Common myeloid progenitor, CD34-positive (primary cell): Measurements from ENCODE around the gene CDHR3.

Source experiments
- CTCF ChIA-PET: fragments of 350-600 bp; sonication (Branson Sonifier 250); formaldehyde crosslinking; loops from one replicate; lab custom pipeline; 2021; ENCODE audit warnings: antibody characterized with exemption; lab: Charles Lee
- POLR2A ChIA-PET: fragments of 350-600 bp; sonication (Branson Sonifier 250); formaldehyde crosslinking; loops from one replicate; lab custom pipeline; 2021; ENCODE audit warnings: antibody characterized with exemption; lab: Charles Lee
- DNase-seq, 3 donors: peaks; one replicate each; pipeline versions ENCODE4 v3.0.0 to v3.0.0-alpha.2; 2013
- H3K27ac ChIP-seq, 2 experiments: 1 replicate in 1 of 2; 2 replicates in 1 of 2; pipeline ENCODE4 v1.7.0; 2013; ENCODE audit warnings: inconsistent platforms in 2 of 2, low read length in 2 of 2, mild to moderate bottlenecking in 2 of 2, low read depth in 1 of 2, moderate library complexity in 1 of 2; ENCODE audit not compliant: severe bottlenecking in 2 of 2, insufficient read depth in 1 of 2, poor library complexity in 1 of 2
- H3K27me3 ChIP-seq, 5 experiments: replicated peaks in 2 of 5; 1 replicate in 3 of 5; 2 replicates in 2 of 5; pipeline versions ENCODE4 v1.6.1 to v1.7.0; 2013; ENCODE audit warnings: low read length in 4 of 5, mild to moderate bottlenecking in 2 of 5, moderate library complexity in 2 of 5, inconsistent platforms in 1 of 5; ENCODE audit not compliant: insufficient read depth in 5 of 5, control insufficient read depth in 4 of 5
- H3K36me3 ChIP-seq, 4 experiments: 1 replicate in 2 of 4; 2 replicates in 2 of 4; pipeline versions ENCODE4 v1.6.1 to v1.7.0; 2013; ENCODE audit warnings: low read length in 3 of 4, control low read depth in 1 of 4, mild to moderate bottlenecking in 1 of 4; ENCODE audit not compliant: control insufficient read depth in 4 of 4, insufficient read depth in 4 of 4
- H3K4me1 ChIP-seq, 4 experiments: 1 replicate in 3 of 4; 2 replicates in 1 of 4; pipeline versions ENCODE4 v1.6.1 to v1.7.1; 2013; ENCODE audit warnings: low read length in 3 of 4, mild to moderate bottlenecking in 3 of 4, control low read depth in 1 of 4, inconsistent platforms in 1 of 4, moderate library complexity in 1 of 4; ENCODE audit not compliant: control insufficient read depth in 4 of 4, insufficient read depth in 4 of 4; ENCODE audit errors: control extremely low read depth in 1 of 4
- H3K4me3 ChIP-seq, 7 experiments: 1 replicate in 4 of 7; 2 replicates in 3 of 7; pipeline versions ENCODE4 v1.5.1 to v1.7.0; 2013; ENCODE audit warnings: mild to moderate bottlenecking in 7 of 7, low read length in 6 of 7, moderate library complexity in 6 of 7, inconsistent platforms in 2 of 7, low read depth in 2 of 7, control low read depth in 1 of 7; ENCODE audit not compliant: insufficient read depth in 4 of 7, control insufficient read depth in 1 of 7; ENCODE audit errors: extremely low read depth in 1 of 7
- H3K9me3 ChIP-seq, 5 experiments: 1 replicate in 4 of 5; 2 replicates in 1 of 5; pipeline versions ENCODE4 v1.6.1 to v1.7.1; 2013; ENCODE audit warnings: low read length in 4 of 5, mild to moderate bottlenecking in 2 of 5, inconsistent platforms in 1 of 5, low read depth in 1 of 5, moderate library complexity in 1 of 5; ENCODE audit not compliant: control insufficient read depth in 4 of 5, insufficient read depth in 2 of 5; ENCODE audit errors: control extremely low read depth in 1 of 5
- WGBS: methylation state at CpG from one replicate; pipeline ENCODE4 v1.1.5; 2013; ENCODE audit not compliant: insufficient coverage; 5-methylcytosine and 5-hydroxymethylcytosine counted together

Gene CDHR3

GRCh38 chr7:106054971-106055532, 92.0 kb downstream of the CDHR3 start:
- H3K27ac ChIP-seq: no peak overlapping the region
- H3K36me3 ChIP-seq: no peaks in the 10 kb centered on the region
- WGBS: 82% methylated on average over 4 of the region's 7 CpGs
- no peak for DNase-seq
- H3K4me3 ChIP-seq: no peak overlapping the region
- ChIA-PET CTCF (interaction anchor here (1.6 to 8.7 kb wide), 6 partner anchors 12 to 113 kb away, joined by 5 to 176 read pairs (median 16); no protein-coding TSS in a partner anchor), POLR2A (no interaction called here)
- H3K27me3 ChIP-seq: peaks cover 0 to 5% (median 0%) of the 10 kb centered on the region in 5 experiments
- H3K4me1 ChIP-seq: peaks cover 7 to 35% (median 27%) of the 10 kb centered on the region in 4 experiments
- peaks cover 0 to 2% (median 0%) of the 10 kb centered on the region in 5 experiments for H3K9me3 ChIP-seq

GRCh38 chr7:106056513-106057203, 93.6 kb downstream of the CDHR3 start:
- WGBS: 41% methylated on average over 8 of the region's 9 CpGs
- no peak overlapping the region for H3K4me3 ChIP-seq
- H3K27me3 ChIP-seq: no peaks in the 10 kb centered on the region
- ChIA-PET CTCF (interaction anchor here (0.9 to 8.7 kb wide), 22 partner anchors 9 to 404 kb away, joined by 3 to 176 read pairs (median 5); partner anchors contain the start of gene SYPL1), POLR2A (interaction anchor here (0.7 kb wide), 1 partner anchor 98 kb away, joined by 3 read pairs; no protein-coding TSS in a partner anchor)
- H3K27ac ChIP-seq: no peak overlapping the region
- peak; percentile 72 to 85 (median 83) for DNase-seq
- peaks cover 7 to 42% (median 27%) of the 10 kb centered on the region in 4 experiments for H3K4me1 ChIP-seq
- no peaks in the 10 kb centered on the region for H3K36me3 ChIP-seq
- peaks cover 0 to 3% (median 0%) of the 10 kb centered on the region in 5 experiments for H3K9me3 ChIP-seq

- POLR2A ChIA-PET: interaction anchor here (0.7 to 1.1 kb wide), 2 partner anchors 54 to 97 kb away, joined by 3 read pairs; partner anchors contain the start of gene SYPL1
- DNase-seq: no peak
- H3K36me3 ChIP-seq: no peaks in the 10 kb centered on the region
- H3K4me3 ChIP-seq: no peak overlapping the region
- CTCF ChIA-PET: interaction anchor here (0.8 to 8.7 kb wide), 22 partner anchors 10 to 123 kb away, joined by 3 to 176 read pairs (median 5); partner anchors contain the start of gene SYPL1
- H3K4me1 ChIP-seq: peaks cover 7 to 49% (median 31%) of the 10 kb centered on the region in 4 experiments
- H3K9me3 ChIP-seq: peaks cover 0 to 3% (median 0%) of the 10 kb centered on the region in 5 experiments
- no peak overlapping the region for H3K27ac ChIP-seq
- WGBS: 52% methylated on average over 4 of the region's 10 CpGs
- H3K27me3 ChIP-seq: no peaks in the 10 kb centered on the region
These were observed 94.3 kb downstream of the CDHR3 start for GRCh38 chr7:106057204-106057961.

DNA sequence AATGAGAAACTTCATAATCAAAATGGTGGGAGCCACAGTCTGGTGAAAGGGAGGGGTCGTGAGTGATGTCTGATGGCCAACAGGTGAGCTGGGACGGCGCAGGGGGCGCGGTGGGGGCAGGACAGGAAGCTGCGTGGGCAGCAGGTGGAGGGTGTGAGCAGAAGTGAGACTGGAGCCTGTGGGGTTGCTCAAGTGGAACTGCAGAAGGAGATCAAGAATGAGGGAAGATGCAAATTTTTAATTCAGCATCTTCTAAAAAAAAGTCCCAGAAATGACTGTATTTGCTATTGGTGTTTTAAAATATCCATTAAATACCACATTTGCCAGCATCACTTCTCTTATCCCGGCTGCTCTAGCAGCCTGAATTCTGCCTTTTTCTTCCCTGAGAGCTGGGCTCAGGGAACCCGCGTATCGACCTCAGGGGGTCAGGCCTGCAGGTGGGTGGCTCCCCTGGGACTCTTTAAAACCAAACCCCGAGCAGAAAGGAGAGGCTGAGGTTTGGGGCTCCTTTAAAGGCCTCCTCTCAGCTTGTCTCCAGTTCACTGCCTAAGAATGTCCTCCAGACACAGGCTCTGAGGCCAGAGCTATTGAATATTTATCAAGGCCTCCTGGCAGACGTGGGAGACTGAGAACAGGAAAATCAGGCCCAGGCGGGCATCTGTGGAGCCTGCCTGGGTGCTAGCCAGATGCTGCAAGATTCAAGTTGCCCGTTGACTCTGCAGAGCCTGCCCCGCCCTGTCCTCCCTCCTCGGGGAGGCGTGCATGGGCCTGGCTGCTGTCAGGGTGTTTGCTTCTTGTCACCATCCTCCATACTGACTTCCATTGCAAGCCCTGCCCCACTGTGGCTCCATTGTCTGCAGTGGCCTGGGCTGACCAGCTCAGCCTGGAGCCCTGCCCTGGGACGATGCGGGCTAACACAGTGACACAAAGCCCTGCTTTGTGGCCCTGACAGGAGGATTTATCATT, 95.2 kb downstream of the CDHR3 start:
- WGBS: 54% methylated on average over 13 of the region's 19 CpGs
- peaks cover 7 to 57% (median 39%) of the 10 kb centered on the region in 4 experiments for H3K4me1 ChIP-seq
- ChIA-PET CTCF (interaction anchor here (0.6 to 8.7 kb wide), 22 partner anchors 11 to 124 kb away, joined by 3 to 176 read pairs (median 4); partner anchors contain the start of gene SYPL1), POLR2A (interaction anchor here (1.1 kb wide), 1 partner anchor 54 kb away, joined by 3 read pairs; the partner anchor contains the start of gene SYPL1)
- H3K27me3 ChIP-seq: no peaks in the 10 kb centered on the region
- peak in 2 of 3 donors; percentile 24 to 59 for DNase-seq
- no peak overlapping the region for H3K4me3 ChIP-seq
- H3K9me3 ChIP-seq: peaks cover 0 to 3% (median 0%) of the 10 kb centered on the region in 5 experiments
- H3K27ac ChIP-seq: peak overlapping the region in 1 of 2 experiments; percentile 9
- H3K36me3 ChIP-seq: no peaks in the 10 kb centered on the region

GRCh38 chr7:106058928-106059324, 95.9 kb downstream of the CDHR3 start:
- peaks cover 13 to 64% (median 45%) of the 10 kb centered on the region in 4 experiments for H3K4me1 ChIP-seq
- peaks cover 0 to 3% (median 0%) of the 10 kb centered on the region in 5 experiments for H3K9me3 ChIP-seq
- ChIA-PET CTCF (interaction anchor here (0.9 to 8.7 kb wide), 11 partner anchors 11 to 109 kb away, joined by 3 to 176 read pairs (median 7); partner anchors contain the start of gene SYPL1), POLR2A (interaction anchor here (1.1 kb wide), 1 partner anchor 53 kb away, joined by 3 read pairs; the partner anchor contains the start of gene SYPL1)
- H3K27ac ChIP-seq: no peak overlapping the region
- no peak overlapping the region for H3K4me3 ChIP-seq
- DNase-seq: no peak
- WGBS: 80% methylated on average over 1 of the region's 3 CpGs
- no peaks in the 10 kb centered on the region for H3K27me3 ChIP-seq
- no peaks in the 10 kb centered on the region for H3K36me3 ChIP-seq

DNA sequence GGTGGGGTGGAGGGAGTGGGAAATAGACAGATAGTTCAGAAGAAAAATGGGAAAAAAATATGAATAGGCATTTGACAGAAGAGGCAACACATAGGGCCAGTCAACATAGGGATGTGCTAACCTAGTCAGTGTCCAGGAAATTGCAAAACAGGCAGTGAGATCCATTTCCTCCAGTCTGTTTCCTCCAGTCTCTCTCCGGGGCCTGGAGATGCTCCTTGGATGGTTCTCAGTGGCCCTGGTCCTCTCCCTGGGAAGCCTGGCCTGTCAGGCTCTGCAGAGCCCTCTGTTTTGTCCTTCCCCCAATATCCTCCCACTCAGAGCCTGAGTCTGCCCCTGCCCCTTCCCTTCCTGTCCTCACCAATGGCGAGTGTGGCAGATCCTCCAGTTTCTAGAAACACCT, 96.5 kb downstream of the CDHR3 start:
- CTCF ChIA-PET: interaction anchor here (0.9 to 8.7 kb wide), 4 partner anchors 12 to 94 kb away, joined by 3 to 176 read pairs (median 44); partner anchors contain the start of gene SYPL1
- Histone ChIP-seq H3K4me3 (no peak overlapping the region), H3K4me1 (peaks cover 13 to 70% (median 50%) of the 10 kb centered on the region in 4 experiments), H3K27ac (no peak overlapping the region), H3K27me3 (no peaks in the 10 kb centered on the region), H3K9me3 (peaks cover 0 to 3% (median 0%) of the 10 kb centered on the region in 5 experiments), H3K36me3 (no peaks in the 10 kb centered on the region)
- WGBS: 0% methylated on average over 1 of the region's 2 CpGs
- DNase-seq: no peak
- POLR2A ChIA-PET: no interaction called here
